Ishikawa (cell line): Measurements from ENCODE around the gene CACNA2D3.

ENCODE experiments used
- CEBPB ChIP-seq: IDR thresholded peaks from 2 replicates; pipeline ENCODE4 v1.6.1; 2012
- CREB1 ChIP-seq: IDR thresholded peaks from 2 replicates; pipeline ENCODE4 v1.6.1; 2012; ENCODE audit warnings: low read depth
- EP300 ChIP-seq: IDR thresholded peaks from 2 replicates; pipeline ENCODE4 v1.6.1; 2012; ENCODE audit warnings: borderline replicate concordance
- TAF1 ChIP-seq: IDR thresholded peaks from 2 replicates; pipeline ENCODE4 v1.6.1; 2012; ENCODE audit warnings: low read depth, mild to moderate bottlenecking
- TCF12 ChIP-seq: IDR thresholded peaks from 2 replicates; pipeline ENCODE4 v1.6.1; 2012; ENCODE audit warnings: low read depth
- TEAD4 ChIP-seq: IDR thresholded peaks from 2 replicates; pipeline ENCODE4 v1.6.1; 2012
- YY1 ChIP-seq: IDR thresholded peaks from 2 replicates; pipeline ENCODE4 v1.6.1; 2012; ENCODE audit warnings: low read depth
- TF ChIP-seq, protein P1 (sequence below): IDR thresholded peaks from 2 replicates; pipeline ENCODE4 v1.6.1; 2012; ENCODE audit warnings: low read depth, mild to moderate bottlenecking
- TF ChIP-seq, protein P2 (sequence below): IDR thresholded peaks from 2 replicates; pipeline ENCODE4 v1.6.1; 2012

- no peak for TF ChIP-seq TAF1
- TF ChIP-seq TCF12 = no peak
- no peak for TF ChIP-seq EP300
- no peak for TF ChIP-seq YY1
- TF ChIP-seq CREB1 = no peak
- no peak for TF ChIP-seq TEAD4
- TF ChIP-seq CEBPB = no peak
- TF ChIP-seq, protein P1, sequence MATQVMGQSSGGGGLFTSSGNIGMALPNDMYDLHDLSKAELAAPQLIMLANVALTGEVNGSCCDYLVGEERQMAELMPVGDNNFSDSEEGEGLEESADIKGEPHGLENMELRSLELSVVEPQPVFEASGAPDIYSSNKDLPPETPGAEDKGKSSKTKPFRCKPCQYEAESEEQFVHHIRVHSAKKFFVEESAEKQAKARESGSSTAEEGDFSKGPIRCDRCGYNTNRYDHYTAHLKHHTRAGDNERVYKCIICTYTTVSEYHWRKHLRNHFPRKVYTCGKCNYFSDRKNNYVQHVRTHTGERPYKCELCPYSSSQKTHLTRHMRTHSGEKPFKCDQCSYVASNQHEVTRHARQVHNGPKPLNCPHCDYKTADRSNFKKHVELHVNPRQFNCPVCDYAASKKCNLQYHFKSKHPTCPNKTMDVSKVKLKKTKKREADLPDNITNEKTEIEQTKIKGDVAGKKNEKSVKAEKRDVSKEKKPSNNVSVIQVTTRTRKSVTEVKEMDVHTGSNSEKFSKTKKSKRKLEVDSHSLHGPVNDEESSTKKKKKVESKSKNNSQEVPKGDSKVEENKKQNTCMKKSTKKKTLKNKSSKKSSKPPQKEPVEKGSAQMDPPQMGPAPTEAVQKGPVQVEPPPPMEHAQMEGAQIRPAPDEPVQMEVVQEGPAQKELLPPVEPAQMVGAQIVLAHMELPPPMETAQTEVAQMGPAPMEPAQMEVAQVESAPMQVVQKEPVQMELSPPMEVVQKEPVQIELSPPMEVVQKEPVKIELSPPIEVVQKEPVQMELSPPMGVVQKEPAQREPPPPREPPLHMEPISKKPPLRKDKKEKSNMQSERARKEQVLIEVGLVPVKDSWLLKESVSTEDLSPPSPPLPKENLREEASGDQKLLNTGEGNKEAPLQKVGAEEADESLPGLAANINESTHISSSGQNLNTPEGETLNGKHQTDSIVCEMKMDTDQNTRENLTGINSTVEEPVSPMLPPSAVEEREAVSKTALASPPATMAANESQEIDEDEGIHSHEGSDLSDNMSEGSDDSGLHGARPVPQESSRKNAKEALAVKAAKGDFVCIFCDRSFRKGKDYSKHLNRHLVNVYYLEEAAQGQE = no peak
- TF ChIP-seq, protein P2, sequence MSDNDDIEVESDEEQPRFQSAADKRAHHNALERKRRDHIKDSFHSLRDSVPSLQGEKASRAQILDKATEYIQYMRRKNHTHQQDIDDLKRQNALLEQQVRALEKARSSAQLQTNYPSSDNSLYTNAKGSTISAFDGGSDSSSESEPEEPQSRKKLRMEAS = no peak
These were observed 239.5 kb downstream of the CACNA2D3 start for GRCh38 chr3:54361746-54362283.
